ENCODE data around the gene USP8. TPM values are rescaled to one million over a fixed set of nuclear protein-coding genes. Genes with fewer than 3 reads are reported as not detected.
"Not testable (repeated sequence)": the region's sequence is repeated elsewhere in the genome, so short reads cannot be mapped to it uniquely, and the experiment has no call there.

USP8 gene
- total and polyA plus RNA-seq, 2 of the 4 experiments (the other 2 are of a cell fraction) = 25.4 to 52.2 TPM

GRCh38 chr15:50494547-50494946 lies 70.3 kb downstream of the USP8 start:
- dilution Hi-C loops (cut with HindIII; ENCODE audit: low sequenced_read_pairs, unreplicated experiment); H2AK9ac ChIP-seq (replicated peaks; ENCODE audit: low read depth, low read length, poor library complexity); H3K27ac ChIP-seq (ENCODE audit: insufficient read depth, low read length); H3K18ac ChIP-seq (ENCODE audit: low read depth, low read length); H3K23ac ChIP-seq (ENCODE audit: low read depth, low read length); in situ Hi-C loops (cut with MboI; ENCODE audit: low sequenced_read_pairs); H3K4ac ChIP-seq (ENCODE audit: low read depth, low read length); H3K9me1 ChIP-seq (ENCODE audit: insufficient read depth, low read length); H4K5ac ChIP-seq (ENCODE audit: low read depth, low read length); H2AK5ac ChIP-seq (ENCODE audit: low read depth, low read length); H4K91ac ChIP-seq (ENCODE audit: insufficient read depth, low read depth, low read length); H3K56ac ChIP-seq (ENCODE audit: extremely low read depth, insufficient read depth, low read length); BruUV-seq (replicated peaks); H3K9ac ChIP-seq (ENCODE audit: low read depth, low read length); DNase-seq; H3K14ac ChIP-seq (replicated peaks; ENCODE audit: low read depth, low read length); H4K20me1 ChIP-seq (ENCODE audit: insufficient read depth, low read length); H3K79me1 ChIP-seq (ENCODE audit: low read depth in 1 of 2, low read length in 2 of 2); H3K4me1 ChIP-seq (ENCODE audit: control insufficient read depth, insufficient read depth, low read length); H2BK15ac ChIP-seq (ENCODE audit: low read depth, low read length); H2BK120ac ChIP-seq (ENCODE audit: low read depth, low read length); H4K8ac ChIP-seq (ENCODE audit: low read depth in 2 of 2, low read length in 2 of 2); H3K4me2 ChIP-seq (ENCODE audit: low read depth, low read length); H3K9me3 ChIP-seq (ENCODE audit: control insufficient read depth, insufficient read depth, low read length); POLR2A ChIA-PET (ENCODE audit: unreplicated experiment); CTCF ChIA-PET; H3K4me3 ChIP-seq (ENCODE audit: insufficient read depth, low read depth, low read length); H2AFZ ChIP-seq (replicated peaks; ENCODE audit: low read length, poor library complexity); intact Hi-C loops (cut with micrococcal nuclease); H2BK20ac ChIP-seq (ENCODE audit: low read depth, low read length); H3K27me3 ChIP-seq (ENCODE audit: control insufficient read depth, insufficient read depth, low read length); H2BK5ac ChIP-seq (ENCODE audit: low read depth, low read length, poor library complexity, severe bottlenecking): not testable (repeated sequence)
- H3K36me3 ChIP-seq (ENCODE audit: control insufficient read depth, insufficient read depth, low read length) = peaks cover 39% of the 10 kb centered on the region
- WGBS, 2 experiments (ENCODE audit: extremely low coverage in 2 of 2, insufficient read length in 1 of 2) = no CpG with 5 or more reads among the region's 2 CpGs
- peak; percentile 11; the same call in 1 of the 2 replicates for ATAC-seq (ENCODE audit: low read depth)
